HS-27A (cell line): Measurements from ENCODE around the gene SPIB.
A peak's percentile ranks its signal among the peaks of the same experiment; 100 is the strongest.

Experiments
- DNase-seq: peaks from one replicate; pipeline ENCODE4 v3.0.0-alpha.2; 2012; ENCODE audit warnings: low read depth, missing footprints

The SPIB gene

GRCh38 chr19:50475101-50475568 lies 56.4 kb downstream of the SPIB start:
- no peak for DNase-seq

- DNase-seq, result no peak
Observed at GRCh38 chr19:50475736-50476223, 57.0 kb downstream of the SPIB start.

DNA sequence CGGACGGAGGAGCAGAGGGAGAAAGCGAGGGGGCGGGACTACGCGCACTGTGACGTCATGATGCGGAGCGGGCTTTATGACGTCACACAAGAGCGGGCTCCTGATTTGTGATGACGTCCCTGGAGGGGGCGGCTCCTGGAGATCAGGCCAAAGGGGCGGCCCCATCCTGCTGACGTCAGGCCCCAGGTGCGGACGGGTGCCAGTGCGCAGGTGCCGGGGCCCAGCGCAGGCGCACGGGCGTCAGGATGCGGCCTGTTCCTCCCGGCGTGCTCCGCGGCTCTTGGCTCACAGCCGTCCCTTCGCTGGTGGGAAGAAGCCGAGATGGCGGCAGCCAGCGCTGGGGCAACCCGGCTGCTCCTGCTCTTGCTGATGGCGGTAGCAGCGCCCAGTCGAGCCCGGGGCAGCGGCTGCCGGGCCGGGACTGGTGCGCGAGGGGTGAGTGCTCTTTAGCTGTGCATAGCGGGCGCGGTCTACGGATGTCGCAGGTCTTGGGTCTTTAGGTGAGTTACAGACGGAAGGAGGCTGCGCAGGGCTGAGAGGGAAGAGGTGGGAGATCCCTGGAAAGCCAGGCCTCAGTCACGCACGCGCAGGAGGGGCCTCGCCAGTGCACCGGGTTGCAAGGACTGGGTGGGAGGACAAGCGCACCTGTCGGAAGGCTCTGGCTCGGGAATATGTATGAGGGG lies 57.6 kb downstream of the SPIB start, which contains the start of the genes EMC10 and GARIN5A:
Gene EMC10 (plus strand): TSS at position 284 of the 683 bp plus-strand sequence. CDS start 38 bp downstream, at position 322.
Gene GARIN5A (minus strand): TSS at position 625 of the 683 bp plus-strand sequence. CDS start 460 bp downstream, at position 165.
- DNase-seq, result peak; percentile 50

DNA sequence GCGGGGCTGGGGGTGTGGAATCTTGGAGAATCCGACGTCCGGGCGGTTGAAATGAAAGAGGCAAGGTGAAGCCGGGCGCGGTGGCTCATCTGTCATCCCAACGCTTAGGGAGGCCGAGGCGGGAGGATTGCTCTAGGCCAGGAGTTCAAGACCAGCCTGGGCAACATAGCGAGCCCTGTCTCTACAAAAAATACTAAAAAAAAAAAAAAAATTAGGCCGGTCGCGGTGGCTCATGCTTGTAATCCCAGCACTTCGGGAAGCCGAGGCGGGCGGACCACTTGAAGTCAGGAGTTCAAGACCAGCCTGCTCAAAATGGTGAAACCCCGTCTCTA lies 58.1 kb downstream of the SPIB start:
- DNase-seq, result no peak

- DNase-seq, result no peak
Observed at GRCh38 chr19:50477751-50478515, 59.2 kb downstream of the SPIB start.

DNA sequence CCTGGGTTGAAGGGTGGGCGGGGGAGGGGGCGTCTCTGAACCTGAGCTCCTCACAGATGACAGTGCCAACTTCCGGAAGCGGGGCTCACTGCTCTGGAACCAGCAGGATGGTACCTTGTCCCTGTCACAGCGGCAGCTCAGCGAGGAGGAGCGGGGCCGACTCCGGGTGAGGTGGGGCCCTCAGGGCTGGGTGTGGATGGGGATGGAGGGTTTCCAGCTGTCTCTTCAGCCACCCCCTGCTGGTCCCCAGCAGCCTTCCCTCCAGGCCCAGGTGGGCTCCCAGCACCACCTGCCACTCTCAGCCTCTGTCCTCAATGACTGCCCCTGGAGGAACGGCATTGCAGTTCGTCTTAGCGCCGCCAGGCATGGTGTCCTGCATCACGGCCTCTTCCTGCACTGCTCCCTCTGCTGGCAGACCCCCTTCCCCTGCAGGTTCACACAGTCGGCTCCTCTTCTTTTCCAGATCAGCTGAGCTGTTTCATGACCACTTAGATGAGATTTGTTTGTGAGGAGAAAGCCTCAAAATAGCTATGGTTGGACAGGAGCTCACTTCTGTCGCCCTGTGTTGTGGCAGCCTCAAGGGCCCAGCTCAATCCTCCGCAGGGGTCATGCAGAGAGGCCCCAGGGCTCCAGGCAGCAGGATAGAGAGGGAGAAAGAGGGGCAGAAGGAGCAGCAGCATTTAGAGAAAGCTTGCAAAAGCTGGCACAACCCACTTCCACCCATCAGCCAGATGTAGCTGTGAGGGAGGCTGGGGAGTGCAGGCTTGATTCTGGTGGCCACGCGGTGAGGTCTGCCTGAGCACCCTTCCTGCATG lies 60.4 kb downstream of the SPIB start:
- DNase-seq, result no peak

- DNase-seq, result no peak
Observed at GRCh38 chr19:50479761-50480251, 61.1 kb downstream of the SPIB start.

GRCh38 chr19:50480281-50481111 lies 61.8 kb downstream of the SPIB start:
- DNase-seq, result no peak
